ENCODE measurements around the gene TMTC1. TPM values are rescaled to one million over a fixed set of nuclear protein-coding genes. Genes with fewer than 3 reads are reported as not detected.

TMTC1 gene
- polyA plus RNA-seq, 5 donors, result 1.0 to 3.9 (median 1.7) TPM

DNA sequence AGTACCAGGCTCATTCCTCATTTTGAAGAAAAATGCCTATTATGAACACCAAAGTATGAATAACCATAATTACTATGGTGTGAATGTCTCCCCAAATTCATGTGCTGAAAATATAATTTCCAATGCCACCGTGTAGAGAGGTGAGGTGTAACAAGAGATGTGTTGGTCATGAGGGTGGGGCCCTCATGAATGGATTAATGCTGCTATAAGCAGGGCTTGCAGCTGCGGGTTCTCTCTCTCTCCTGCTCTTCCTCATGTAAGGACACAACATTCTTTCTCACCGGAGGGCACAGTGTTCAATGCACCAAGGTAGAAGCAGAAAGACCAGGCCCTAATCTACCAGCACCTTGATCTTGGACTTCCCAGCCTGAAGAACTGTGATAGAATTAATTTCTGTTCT is 70.0 kb downstream of the TMTC1 start:
- no peak for DNase-seq

DNA sequence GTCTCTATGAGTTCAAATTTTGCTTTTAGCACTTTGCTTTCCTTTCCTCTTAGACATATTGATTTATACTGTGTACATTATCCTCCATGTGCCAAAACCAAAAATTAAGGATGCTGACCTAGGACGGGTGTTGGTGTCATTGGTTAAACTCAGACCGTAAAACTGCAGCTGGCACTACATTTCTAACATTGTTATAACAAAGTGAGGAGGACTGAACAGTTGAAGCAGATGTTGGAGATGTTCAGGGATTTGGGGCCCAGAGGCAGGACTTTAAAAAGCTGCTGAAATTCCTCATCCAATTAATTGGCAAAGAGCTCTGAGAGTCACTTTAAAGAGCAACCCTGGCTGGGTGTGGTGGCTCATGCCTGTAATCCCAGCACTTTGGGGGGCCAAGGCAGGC is 72.4 kb downstream of the TMTC1 start:
- DNase-seq, result no peak

DNA sequence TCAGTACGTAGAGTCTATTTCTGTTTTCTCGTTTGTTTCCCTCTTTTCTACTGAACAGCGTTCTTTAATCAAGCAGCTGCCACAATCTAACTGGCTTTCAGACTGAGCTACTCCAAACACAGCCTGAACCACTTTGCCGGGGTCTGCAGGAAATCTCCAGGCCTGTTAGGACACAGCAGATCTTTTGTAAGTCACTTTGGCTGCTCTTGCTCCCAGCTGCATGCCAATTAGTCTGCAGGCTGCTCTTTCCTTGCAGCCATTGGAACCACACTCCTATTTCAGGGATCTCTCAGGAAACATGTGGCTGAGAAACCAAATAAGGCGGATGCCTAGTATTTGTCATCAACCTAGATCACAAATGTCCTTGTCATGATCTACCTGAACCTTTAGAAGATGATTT is 73.6 kb downstream of the TMTC1 start:
- DNase-seq, result peak; percentile 32 to 43

DNA sequence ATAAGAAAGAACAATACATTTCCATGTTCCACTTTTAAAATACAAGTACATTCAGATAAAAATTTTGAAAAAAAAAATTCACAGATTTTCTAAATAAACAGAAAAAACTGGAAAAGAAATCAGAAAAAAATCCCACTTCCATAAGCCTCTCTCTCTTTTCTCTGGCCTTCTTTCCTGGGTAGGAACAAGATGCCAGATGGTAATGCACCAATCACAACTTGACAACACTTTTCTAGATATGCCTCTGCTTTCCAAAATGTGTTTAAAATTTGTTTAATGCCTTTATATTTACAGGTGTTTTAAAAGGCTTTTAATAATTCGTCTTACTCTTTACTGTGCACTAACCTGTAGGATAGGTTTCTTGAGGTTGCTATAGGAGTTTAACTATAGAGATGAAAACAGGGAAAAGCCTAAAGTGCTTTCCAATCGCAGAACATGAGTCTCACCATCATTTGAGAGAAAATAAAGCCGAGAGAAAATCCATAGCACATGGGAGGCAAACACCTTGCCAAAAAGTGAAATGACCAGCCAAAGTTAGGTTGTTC is 74.2 kb downstream of the TMTC1 start:
- no peak for DNase-seq

DNA sequence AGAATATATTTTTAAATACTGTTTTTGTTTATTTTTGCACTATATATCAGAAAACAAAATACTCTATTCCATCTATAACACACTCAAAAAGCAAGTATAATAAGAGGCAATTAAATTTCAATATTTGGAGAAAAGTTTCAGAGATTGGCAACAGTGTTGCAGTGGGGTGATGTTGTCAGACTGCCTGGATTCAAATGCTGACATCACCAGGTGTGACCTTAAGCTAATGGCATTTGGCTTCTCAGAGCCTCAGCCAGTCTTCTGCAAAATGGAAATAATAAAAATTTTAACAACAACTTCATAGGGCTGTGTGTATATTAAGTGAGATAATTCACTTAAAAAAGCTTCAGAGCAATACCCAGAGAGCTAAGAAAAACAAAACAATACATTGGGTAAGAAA is 74.7 kb downstream of the TMTC1 start:
- no peak for DNase-seq

DNA sequence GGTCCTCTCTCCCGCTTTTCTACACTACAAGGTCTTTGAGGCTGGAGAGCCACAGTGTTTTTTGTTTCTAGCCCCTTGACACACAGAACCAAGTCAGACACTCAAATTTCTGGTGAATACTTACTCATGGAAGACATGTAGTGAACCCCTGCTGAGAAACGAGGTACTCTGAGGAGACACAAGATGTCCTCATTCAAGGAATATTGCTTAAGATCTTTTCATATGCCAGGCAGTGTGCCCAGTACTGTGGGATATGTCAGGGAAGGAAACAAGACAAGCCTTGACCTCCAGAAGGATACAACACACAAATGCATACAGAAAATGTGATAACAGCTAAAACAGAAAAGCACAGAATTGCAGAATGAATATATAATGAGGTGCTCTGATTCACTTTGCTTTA is 75.9 kb downstream of the TMTC1 start:
- DNase-seq, result no peak

DNA sequence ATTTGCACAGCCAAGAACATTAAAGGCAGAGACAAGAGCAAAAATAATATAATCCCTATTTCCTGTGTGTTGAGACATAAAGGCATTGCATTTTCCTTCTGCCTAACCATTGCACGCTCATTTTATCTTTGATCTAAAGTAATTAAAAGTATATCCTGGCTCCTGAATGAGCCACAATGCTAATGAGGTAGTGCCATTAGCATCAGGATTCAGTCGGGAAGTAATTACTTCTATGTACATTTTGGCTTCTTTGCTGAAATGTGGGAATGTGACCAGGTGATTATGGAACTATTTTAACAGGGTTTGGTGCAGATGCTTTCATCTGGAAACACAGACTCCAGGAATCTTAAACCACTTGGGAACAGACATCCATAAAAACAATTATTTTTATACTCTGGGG is 77.4 kb downstream of the TMTC1 start:
- no peak for DNase-seq

DNA sequence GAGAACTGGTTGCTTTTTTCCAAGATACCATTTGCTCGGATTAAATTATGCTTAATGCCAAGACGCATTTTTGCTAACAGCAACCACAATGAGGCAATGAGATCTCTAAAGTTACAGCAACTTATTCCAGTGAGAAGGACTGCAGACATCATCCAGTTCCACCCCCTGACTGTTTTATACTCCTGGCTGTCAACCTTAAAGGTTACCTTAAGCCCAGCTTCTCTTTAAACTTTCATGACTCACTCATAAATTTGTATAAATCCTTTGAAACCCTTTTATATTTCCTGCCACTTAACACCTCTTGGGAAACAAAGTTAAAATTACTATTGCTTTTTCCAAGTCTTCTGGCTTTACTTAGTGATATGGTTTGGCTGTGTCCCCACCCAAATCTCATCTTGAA is 80.2 kb downstream of the TMTC1 start:
- DNase-seq, result no peak

DNA sequence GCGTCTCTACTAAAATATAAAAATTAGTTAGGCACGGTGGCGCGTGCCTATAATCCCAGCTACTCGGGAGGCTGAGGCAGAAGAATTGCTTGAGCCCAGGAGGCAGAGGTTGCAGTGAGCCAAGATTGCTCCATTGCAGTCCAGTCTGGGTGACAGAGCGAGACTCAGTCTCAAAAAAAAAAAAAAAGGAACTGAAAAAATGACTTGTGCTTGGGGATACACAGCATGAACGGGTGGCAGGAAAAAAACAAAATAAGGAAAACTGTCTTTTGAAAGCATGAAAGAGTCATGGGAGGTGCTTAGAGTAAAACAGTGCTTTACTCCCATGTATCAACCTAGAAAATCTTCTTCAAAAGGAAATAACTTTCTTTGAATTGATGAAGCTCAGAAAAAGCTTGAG is 80.8 kb downstream of the TMTC1 start:
- no peak for DNase-seq

DNA sequence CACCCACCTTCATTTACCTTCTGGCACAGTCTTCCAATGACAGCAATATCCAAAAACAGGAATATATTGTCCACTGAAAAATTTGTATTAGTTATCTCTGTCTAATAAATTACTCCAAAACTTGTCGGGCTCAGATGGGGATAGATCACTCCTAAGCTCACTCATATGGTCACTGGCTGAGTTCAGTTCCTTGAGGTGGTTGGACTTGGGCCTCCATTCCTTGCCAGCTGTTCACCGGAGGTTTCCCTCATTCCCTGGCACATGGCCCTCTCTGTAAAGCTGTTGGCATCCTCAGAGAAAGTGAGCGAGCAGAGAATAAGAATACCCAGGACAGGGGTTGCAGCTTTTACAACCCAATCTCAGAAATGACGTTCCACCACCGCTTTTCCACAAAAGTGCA is 81.5 kb downstream of the TMTC1 start:
- no peak for DNase-seq

DNA sequence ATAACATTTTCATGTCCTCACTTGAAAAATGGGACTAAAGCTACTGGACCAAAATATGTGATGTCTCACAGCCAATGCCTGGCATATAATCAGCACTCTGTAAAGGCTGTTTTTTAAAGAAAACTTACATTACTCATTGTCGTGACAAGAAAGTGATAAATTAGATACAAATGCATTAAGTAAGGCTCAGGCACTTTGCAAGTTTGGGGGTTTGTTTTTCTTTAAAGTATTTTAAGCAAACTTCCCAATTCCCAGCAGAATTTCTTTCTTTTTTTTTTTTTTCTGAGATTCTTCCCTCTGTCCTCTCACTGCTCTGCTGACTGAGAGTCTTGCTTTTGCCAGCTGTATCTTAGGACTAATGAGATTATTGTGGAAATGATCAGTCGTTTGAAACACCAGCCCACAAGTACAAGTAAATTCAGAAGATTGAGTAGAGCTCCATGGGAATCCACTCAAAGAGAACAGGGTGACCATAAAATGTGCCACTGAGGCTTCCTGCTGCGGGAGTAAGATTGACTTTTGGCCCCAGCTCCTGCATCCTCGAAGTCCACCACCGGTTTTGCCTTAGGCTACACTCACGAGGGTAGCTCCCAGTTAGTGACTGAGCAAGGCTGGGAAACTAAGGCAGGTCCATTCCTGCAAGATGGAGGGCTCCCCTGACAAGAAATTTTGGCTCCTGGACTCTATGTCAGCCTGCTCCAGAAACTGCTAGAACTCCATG is 82.8 kb downstream of the TMTC1 start:
- DNase-seq, result no peak

DNA sequence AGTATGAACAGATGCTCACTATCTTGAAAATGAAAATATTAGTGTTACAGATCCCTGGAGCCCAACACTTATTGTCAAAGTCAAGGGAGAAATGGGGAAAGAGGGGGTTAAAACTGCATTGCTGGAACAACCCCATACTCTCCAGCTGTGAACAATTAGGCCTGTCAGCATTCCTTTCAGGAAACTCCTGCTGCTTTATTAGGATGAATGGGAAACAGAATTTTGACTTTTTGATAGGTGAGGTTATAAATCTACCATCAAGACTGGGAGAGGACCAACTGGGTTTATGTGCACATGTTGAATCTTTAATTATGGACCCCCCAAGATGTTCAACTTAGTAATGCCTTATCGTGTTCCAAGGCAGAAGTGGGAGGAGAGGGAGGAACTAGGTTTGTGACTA is 85.0 kb downstream of the TMTC1 start:
- DNase-seq, result no peak

DNA sequence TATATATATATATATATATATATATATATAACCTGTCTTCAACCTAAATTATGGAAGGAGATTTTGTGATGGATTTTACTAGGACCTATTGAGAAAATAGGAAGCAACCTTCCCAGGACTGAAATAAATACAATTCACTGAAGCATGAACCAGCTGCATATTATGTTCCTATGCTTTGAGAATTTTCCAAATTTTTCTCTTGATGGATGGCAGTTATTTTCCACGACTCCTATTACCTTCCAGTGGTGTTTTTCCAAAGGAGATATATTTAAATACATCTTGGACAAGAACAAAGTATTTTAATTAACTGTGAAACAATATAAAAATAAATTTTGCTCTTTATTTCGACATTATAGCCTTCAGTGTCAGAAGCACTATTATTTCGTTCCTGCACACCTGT is 87.9 kb downstream of the TMTC1 start:
- DNase-seq, result no peak

DNA sequence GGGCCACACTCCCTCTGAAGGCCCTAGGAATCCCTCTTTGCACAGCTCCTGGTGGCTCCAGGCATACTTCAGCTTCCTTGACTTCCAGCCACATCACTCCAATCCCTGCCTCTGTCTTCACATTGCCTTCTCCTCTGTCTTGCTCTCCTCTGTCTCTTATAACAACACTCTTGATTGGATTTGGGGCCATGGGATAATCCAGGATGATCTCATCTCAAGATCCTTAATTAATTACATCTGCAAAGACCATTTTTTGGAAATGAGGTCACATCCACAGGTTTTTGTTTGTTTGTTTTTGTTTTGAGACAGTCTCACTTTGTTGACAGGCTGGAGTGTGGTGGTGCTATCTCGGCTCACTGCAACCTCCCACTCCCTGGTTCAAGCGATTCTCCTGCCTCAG is 88.7 kb downstream of the TMTC1 start:
- no peak for DNase-seq

DNA sequence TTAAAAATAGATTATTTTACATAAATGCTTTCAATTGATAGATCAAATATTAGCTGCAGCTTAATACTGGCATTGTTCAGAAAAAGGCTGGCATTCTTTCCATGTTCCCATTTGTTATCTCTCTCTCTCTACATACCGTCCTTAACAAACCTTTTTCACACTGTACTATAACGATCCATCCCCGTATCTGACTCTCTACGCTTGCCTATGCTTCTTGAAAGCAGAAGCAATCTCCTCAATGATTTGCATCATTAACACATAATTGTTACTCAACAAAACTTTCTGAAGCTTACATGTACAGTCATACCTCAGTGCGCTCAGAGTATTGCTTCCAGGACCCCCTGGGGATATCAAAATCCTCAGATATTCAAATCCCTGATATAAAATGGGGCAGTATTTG is 89.7 kb downstream of the TMTC1 start:
- DNase-seq, result no peak

DNA sequence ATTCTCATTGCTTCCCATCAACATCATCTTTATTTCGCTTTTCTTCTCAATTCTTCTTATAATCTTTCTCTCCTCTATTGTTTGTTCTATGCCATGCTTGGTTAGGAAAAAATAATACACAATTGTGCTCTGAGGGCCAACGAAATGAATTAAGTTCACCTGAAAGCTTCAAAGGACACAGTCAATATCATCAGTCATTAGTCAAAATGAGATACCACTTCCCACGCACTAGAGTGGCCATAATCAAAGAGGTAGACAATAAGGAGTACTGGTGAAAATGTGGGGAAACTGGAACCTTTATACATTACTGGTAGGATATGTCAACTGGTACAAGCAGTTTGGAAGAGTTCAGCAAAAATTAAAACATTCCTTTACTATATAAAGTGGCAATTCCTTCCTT is 91.5 kb downstream of the TMTC1 start:
- no peak for DNase-seq

DNA sequence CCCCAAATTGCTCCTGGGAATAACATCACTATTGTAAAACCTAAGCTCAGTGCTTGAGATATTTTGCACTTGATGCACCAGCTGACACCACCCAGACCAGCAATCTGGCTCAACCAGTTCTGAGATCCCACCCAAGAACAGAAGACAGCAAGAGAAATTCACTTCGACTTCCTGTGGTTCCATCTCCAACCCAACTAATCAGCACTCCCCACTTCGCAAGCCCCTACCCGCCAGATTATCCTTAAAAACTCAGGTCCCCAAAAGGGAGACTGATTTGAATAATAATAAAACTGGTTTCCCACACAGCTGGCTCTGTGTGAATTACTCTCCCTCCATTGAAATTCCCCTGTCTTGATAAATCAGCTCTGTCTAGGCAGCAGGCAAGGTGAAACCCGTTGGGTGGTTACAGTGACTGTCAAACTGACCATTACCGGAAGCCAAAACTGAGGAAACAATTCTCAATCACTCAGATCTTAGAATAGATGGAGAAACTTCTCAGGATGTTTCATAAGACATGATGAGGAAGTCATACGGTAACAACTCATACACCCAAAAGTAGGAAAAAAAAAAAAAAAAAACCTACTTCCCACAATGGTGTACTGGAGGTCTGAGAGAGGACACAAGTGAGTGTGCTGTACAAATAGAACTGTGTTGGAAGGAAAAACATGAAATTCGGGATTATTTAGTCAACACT is 92.4 kb downstream of the TMTC1 start:
- DNase-seq, result no peak

DNA sequence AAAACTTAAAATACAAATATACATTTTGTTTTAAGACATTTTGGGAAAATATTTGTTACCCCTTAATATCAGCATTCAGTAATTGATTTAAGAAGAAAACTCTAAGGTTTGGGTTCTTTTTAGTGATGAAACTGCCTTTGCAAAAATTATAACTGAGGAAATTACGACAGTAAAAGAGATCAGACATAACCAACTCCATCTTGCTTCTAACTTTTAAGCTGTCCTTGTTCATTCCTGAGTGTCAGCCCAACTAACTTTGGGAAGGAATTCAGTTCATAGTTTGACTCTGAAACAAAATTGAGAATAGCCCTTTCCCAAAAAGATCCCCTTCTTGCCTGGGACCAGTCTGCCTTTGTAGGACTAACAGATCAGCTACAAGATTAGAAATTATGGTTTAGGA is 93.0 kb downstream of the TMTC1 start:
- DNase-seq, result no peak

DNA sequence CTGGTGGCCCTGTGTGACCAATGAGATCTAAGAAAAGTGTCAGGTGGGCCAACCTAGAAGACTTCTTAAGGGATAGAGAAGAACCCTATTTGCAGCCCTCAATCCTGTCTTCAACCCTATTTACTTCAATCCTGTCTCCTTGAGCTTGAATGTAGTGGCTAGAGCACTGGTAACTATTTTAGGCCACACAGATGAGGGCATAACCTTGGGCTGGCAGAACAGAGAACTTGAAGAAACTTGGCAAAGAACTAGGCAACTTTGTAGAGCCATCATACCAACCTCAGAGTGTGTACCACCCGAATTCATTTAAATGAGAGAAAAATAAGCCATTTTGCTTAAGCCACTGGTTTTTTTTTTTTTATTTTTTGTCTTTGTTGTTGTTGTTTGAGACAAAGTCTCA is 94.8 kb downstream of the TMTC1 start:
- DNase-seq, result no peak

DNA sequence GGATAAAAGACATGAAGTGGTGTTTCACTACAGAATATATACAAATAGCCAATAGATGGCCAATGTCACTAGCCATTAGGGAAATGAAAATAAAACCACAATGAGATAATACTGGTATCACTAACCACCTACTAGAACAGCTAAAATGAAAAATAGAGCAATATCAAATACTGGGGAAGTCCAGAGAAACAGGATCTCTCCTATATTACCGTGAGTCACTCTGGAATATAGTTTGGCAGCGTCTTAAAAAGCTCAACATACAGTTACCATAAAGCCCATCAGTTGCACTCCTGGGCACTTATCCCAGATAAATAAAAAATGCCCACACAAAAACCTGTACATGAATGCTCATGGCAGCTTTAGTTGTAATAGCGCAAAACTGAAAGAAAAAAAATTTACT is 101.7 kb downstream of the TMTC1 start:
- DNase-seq, result no peak

DNA sequence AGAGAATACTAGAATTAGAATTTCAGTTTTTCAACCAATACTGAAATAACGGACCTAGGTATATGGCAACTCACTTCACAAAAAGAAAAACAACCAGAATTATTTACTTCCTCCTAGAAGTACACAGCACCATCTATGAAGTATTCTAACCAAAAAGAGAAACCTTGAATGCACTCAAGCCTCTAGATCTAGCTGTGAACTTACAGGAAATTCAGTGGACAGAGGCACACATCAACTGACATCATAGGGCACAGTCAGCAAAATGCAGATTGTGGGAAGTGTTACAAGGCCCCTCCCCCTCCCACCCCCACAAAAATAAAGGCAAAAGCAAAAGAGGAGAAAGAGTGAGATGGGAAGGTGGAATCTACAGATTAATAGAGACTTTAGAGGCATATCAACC is 102.4 kb downstream of the TMTC1 start:
- DNase-seq, result no peak

DNA sequence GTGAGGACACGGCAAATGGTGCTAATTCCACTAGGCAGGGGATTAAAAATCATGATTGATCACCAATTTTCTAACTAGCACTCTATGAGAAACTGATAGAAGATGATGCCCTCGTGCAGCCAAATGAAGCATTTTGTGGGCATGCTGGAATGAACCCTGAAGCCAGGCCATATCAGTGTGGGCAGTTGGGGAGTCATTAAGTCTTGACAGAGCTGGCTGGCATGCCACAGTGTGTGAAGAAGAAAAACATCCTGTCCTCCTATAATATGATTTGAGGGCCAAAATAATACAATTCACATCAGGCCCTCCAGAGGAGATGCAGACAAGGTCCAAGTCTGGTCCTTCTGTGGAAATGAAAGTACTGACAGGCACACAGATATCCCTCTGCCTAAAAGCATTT is 107.1 kb downstream of the TMTC1 start:
- DNase-seq, result no peak

DNA sequence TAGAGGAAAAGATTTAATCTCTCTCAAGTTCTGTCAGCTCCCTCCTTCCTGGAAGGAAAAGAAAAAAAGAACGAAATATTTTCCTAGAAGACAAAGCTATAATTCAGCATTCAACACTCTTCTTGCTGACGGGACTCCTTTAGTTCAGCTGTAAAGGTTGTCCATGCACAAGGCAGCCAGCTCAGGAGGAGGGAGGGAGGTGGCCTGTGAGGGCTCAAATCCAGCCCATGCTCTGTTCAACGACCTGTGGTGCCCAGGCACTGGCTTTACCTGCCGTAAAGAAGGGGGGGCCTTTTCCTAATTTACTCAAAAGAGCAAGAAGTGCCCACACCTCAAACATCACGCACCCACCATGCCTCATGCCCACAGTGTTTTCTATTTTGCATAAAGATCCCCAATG is 109.3 kb downstream of the TMTC1 start:
- no peak for DNase-seq

DNA sequence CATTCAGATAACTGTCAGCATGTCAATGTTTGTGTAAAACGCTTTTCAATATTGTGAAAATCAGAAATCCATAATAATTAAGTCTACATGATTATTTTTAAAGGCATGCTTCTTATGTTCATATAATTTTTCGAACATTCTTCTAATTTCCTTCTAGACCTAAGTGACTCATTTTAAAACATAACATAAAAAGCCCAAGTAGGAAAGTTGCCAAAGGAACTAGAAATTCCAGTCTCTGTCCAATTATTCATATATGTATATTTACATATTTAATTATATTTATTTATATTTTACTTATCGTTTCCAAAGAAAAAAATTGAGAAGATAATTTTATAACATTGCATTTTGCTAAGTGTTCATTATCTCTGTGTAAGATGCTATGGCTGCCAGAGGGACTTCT is 110.4 kb downstream of the TMTC1 start:
- no peak for DNase-seq
